Lower leg skin (tissue), 4 donors: ENCODE results near the gene MCUR1. TPM values are rescaled to one million over a fixed set of nuclear protein-coding genes. Genes with fewer than 3 reads are reported as not detected.

Experiments used
- DNase-seq, 2 donors: peaks; one replicate each; pipeline ENCODE4 v3.0.0-alpha.2; 2019; ENCODE audit warnings: low spot score in 2 of 2
- H3K4me3 ChIP-seq: fragments of 200-600 bp; sonication (generic); 2 replicates; pipeline ENCODE4 v1.5.1; 2017; ENCODE audit warnings: mild to moderate bottlenecking, low read depth; ENCODE audit not compliant: poor library complexity, severe bottlenecking
- POLR2A ChIP-seq, 2 donors: fragments of 450-650 bp; IDR thresholded peaks; one replicate each; pipeline ENCODE4 v1.6.1; 2016 to 2017; ENCODE audit warnings: antibody characterized with exemption in 2 of 2, mild to moderate bottlenecking in 1 of 2, moderate library complexity in 1 of 2
- WGBS, 2 donors: methylation state at CpG; one replicate each; pipeline ENCODE4 v1.1.5; 2018; 5-methylcytosine and 5-hydroxymethylcytosine counted together
- intact Hi-C: fragments of 100-400 bp; cut with DNase I; formaldehyde crosslinking; loops from one replicate; pipeline ENCODE4 v1.15.0; 2023; ENCODE audit warnings: low total_unique reads
- total RNA-seq, 4 donors: library from RNA; depleted of rRNA; stranded (reverse); fragments of >200 nt; gene quantifications; one replicate each; pipeline ENCODE4 v1.1.0, GENCODE V29; 2016
- TF ChIP-seq, protein P1 (sequence below), 3 donors: fragments of 450-650 bp; IDR thresholded peaks; one replicate each; pipeline ENCODE4 v1.5.1; 2016; ENCODE audit warnings: antibody characterized with exemption in 3 of 3, mild to moderate bottlenecking in 3 of 3, moderate library complexity in 2 of 3

MCUR1 gene
- total RNA-seq, 4 donors from 2014 or later = 19.2 to 50.1 (median 33.5) TPM

DNA sequence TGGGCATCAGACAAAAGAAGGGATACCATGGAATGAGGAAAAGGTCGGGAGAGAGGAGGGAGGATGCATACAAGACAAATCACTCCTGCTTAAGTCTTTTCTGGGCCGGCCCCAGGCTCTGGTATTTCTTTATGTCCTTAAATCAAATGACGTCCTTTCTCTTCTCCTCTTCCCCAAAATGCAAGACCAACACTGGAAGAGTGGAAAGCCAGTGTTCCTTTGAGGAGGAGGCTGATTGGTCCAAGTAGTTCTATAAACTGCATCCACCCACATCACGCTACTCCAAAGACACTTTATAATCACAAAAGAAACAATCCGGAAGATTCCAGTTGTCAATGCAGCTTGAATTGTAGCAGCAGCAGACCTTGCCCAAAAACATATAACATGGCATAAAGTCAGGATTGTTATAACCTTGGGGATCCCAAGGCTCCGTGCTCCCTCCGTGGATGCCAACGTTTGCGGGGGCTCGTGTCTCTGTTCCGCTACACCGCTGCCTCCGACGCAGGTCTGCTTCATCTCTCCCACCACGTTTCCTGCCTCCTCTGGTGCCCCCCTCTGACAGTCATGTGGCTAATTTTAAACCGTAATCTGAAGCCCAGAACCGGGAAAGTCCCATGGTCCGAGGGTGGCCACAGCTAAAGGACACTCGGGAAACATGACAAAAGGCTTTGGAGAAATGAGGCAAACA, 47.1 kb downstream of the MCUR1 start:
- intact Hi-C loops = no loop called here
- H3K4me3 ChIP-seq = no peak overlapping the region
- DNase-seq = peak; percentile 56 to 92
- 34 to 35% methylated on average over 19 of the region's 19 CpGs for WGBS, 2 donors
- TF ChIP-seq, protein P1, sequence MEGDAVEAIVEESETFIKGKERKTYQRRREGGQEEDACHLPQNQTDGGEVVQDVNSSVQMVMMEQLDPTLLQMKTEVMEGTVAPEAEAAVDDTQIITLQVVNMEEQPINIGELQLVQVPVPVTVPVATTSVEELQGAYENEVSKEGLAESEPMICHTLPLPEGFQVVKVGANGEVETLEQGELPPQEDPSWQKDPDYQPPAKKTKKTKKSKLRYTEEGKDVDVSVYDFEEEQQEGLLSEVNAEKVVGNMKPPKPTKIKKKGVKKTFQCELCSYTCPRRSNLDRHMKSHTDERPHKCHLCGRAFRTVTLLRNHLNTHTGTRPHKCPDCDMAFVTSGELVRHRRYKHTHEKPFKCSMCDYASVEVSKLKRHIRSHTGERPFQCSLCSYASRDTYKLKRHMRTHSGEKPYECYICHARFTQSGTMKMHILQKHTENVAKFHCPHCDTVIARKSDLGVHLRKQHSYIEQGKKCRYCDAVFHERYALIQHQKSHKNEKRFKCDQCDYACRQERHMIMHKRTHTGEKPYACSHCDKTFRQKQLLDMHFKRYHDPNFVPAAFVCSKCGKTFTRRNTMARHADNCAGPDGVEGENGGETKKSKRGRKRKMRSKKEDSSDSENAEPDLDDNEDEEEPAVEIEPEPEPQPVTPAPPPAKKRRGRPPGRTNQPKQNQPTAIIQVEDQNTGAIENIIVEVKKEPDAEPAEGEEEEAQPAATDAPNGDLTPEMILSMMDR (IDR thresholded peaks at IDR 0.05) = no peak
- no peak for TF ChIP-seq POLR2A (IDR thresholded peaks at IDR 0.05)

DNA sequence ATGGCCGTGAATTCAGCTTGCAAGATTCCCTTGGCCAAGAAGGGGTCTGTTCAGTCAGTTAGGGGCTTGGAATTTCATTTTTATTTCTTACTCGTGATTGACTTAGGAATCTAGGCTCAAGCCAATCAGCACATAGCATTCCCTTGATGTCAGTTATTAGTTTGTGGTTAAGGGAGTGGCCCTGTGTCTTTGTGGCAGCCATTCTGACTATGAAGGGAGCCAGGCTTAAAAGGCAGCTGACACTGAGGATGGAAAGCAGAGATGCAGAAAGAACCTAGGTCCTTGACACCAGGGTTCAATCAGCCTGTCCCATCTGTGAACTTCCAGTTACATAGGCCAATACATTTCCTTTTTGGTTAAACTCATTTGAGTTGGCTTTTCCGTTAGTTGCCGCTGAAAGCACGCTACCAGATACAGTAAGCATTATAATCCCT, 48.1 kb downstream of the MCUR1 start:
- 53 to 56% methylated on average over 5 of the region's 5 CpGs for WGBS, 2 donors
- intact Hi-C loops = no loop called here
- no peak for TF ChIP-seq POLR2A (IDR thresholded peaks at IDR 0.05)
- TF ChIP-seq, protein P1 (IDR thresholded peaks at IDR 0.05) = no peak
- H3K4me3 ChIP-seq = no peak overlapping the region
- DNase-seq = peak in 1 of 2 donors; percentile 49

DNA sequence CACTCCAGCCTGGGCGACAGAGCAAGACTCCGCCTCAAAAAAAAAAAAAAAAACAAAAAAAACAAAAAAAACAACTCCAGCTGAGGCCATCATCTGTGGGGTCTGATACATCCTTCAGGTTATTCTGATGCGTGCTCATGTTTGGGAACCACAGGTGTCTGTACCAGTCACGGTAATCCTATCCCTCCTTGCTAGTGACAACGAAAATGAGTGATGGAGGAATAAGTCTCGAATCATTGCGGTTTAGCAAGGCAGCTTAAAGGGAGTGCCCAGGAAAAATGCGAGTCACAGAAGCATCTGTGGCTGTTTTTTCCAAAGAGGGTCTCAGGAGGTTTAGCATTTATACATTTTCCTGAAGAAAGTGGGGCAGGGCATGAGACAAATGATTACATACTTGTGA, 48.8 kb downstream of the MCUR1 start:
- WGBS, 2 donors = 63 to 64% methylated on average over 8 of the region's 8 CpGs
- TF ChIP-seq, protein P1 (IDR thresholded peaks at IDR 0.05) = no peak
- no peak for TF ChIP-seq POLR2A (IDR thresholded peaks at IDR 0.05)
- H3K4me3 ChIP-seq = no peak overlapping the region
- no peak for DNase-seq
- intact Hi-C loops = no loop called here

DNA sequence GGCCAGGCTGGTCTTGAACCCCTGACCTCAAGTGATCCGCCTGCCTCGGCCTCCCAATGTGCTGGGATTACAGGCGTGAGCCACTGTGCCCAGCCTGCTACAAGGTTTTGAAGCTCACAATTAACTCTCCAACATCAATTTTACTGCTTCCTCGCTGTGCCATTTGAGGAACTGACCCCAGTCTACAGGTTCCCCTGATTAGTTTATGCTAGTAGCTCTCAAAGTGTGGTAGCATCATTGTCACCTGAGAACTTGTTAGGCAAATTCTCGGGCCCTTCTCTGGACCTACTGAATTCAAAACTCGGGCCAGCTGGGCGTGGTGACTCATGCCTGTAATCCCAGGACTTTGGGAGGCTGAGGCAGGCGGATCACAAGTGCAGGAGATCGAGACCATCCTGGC, 49.4 kb downstream of the MCUR1 start:
- TF ChIP-seq POLR2A (IDR thresholded peaks at IDR 0.05) = no peak
- TF ChIP-seq, protein P1 (IDR thresholded peaks at IDR 0.05) = no peak
- intact Hi-C loops = no loop called here
- 89 to 95% methylated on average over 9 of the region's 9 CpGs for whole genome bisulfite sequencing, 2 donors
- no peak for DNase-seq
- H3K4me3 ChIP-seq = no peak overlapping the region

DNA sequence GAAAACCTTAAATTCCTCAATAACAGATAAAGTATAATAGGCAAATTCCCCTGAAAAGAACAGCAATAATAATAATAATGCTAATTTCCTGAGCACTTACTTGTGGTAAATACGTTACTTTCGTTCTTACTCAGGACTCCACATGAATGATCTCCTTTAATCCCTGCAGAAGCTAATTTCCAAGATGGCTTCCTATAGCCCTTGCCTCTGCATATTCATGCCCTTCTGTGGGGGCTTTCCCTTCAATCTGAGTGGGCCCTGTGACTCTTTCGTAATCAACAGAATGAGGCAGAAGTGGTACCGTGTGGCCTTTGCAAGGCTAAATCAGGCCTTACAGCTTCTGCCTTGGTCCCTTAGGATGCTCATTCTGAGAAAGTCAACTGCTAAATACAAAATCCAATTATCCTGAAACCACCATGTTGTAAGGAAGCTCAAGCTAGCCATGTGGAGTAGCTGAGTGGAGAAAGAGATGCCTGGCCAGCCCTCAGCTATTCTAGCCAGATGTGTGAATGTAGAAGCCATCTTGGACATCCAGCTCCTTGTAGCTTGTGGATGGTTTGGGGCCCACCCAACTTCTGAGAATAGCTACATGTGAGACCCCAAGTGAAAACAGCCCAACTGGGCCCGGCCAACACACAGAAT, 50.5 kb downstream of the MCUR1 start:
- H3K4me3 ChIP-seq = no peak overlapping the region
- intact Hi-C loops = no loop called here
- WGBS, 2 donors = 82 to 83% methylated on average over 5 of the region's 5 CpGs
- TF ChIP-seq, protein P1 (IDR thresholded peaks at IDR 0.05) = no peak
- TF ChIP-seq POLR2A (IDR thresholded peaks at IDR 0.05) = no peak
- no peak for DNase-seq
